Activated CD4-positive, alpha-beta memory T cell treated with anti-CD3 and anti-CD28 coated beads for 36 hours (primary cell): ENCODE measurements around the gene RPL11. TPM values are rescaled to one million over a fixed set of nuclear protein-coding genes. Genes with fewer than 3 reads are reported as not detected.
"Not testable (repeated sequence)": the region's sequence is repeated elsewhere in the genome, so short reads cannot be mapped to it uniquely, and the experiment has no call there.

ENCODE experiments used
- CTCF ChIA-PET: fragments of 350-600 bp; sonication (Branson Sonifier 250); formaldehyde crosslinking; loops from one replicate; lab custom pipeline; 2021; ENCODE audit warnings: antibody characterized with exemption, inconsistent platforms; lab: Charles Lee
- POLR2A ChIA-PET: fragments of 350-600 bp; sonication (Branson Sonifier 250); formaldehyde crosslinking; loops from one replicate; lab custom pipeline; 2021; ENCODE audit warnings: antibody characterized with exemption; lab: Charles Lee
- DNase-seq: peaks from one replicate; pipeline ENCODE4 v3.0.0-alpha.2; 2020
- H3K27ac Mint-ChIP-seq: one replicate; pipeline ENCODE4 v1.8.0; 2021; ENCODE audit warnings: mixed read lengths
- H3K27me3 Mint-ChIP-seq: one replicate; pipeline ENCODE4 v1.8.0; 2021; ENCODE audit warnings: mixed read lengths
- H3K36me3 Mint-ChIP-seq: one replicate; pipeline ENCODE4 v1.8.0; 2021; ENCODE audit warnings: mixed read lengths
- H3K4me1 Mint-ChIP-seq: one replicate; pipeline ENCODE4 v1.8.0; 2021; ENCODE audit warnings: low read depth, mixed read lengths
- H3K4me3 Mint-ChIP-seq: one replicate; pipeline ENCODE4 v1.8.0; 2021; ENCODE audit warnings: mild to moderate bottlenecking, mixed read lengths
- H3K9me3 Mint-ChIP-seq: one replicate; pipeline ENCODE4 v1.8.0; 2021; ENCODE audit warnings: mixed read lengths
- intact Hi-C: fragments of 100-400 bp; cut with micrococcal nuclease; formaldehyde crosslinking; loops from one replicate; pipeline ENCODE4 v1.15.1; 2023
- total RNA-seq, 2 experiments: library from RNA; stranded (reverse); gene quantifications; one replicate each; pipeline ENCODE4 v1.2.3, GENCODE V29; 2021

RPL11 gene
- total RNA-seq, 2 experiments from 2014 or later = 1,338 to 1,385 TPM

- Mint-ChIP-seq H3K27ac (no peak overlapping the region), H3K27me3 (no peaks in the 10 kb centered on the region), H3K4me1 (no peaks in the 10 kb centered on the region), H3K9me3 (no peaks in the 10 kb centered on the region), H3K4me3 (no peak overlapping the region), H3K36me3 (no peaks in the 10 kb centered on the region)
- intact Hi-C loops = loop anchor here (10.0 kb wide), 1 partner anchor 163 kb away; no protein-coding TSS in a partner anchor
- DNase-seq = peak; percentile 63
- ChIA-PET POLR2A (interaction anchor here (0.5 kb wide), 1 partner anchor 30 kb away, joined by 3 read pairs; no protein-coding TSS in a partner anchor), CTCF (interaction anchor here (0.6 to 4.5 kb wide), 20 partner anchors 10 to 308 kb away, joined by 3 to 21 read pairs (median 3); partner anchors contain the start of gene RPL11)
Observed at GRCh38 chr1:23657659-23658275, 33.8 kb upstream of the RPL11 start.

GRCh38 chr1:23660671-23661070, 30.9 kb upstream of the RPL11 start:
- no peaks in the 10 kb centered on the region for H3K9me3 Mint-ChIP-seq

GRCh38 chr1:23661887-23662286, 29.7 kb upstream of the RPL11 start:
- Mint-ChIP-seq H3K4me1 (peaks cover 6% of the 10 kb centered on the region), H3K4me3 (no peak overlapping the region), H3K27ac (no peak overlapping the region), H3K36me3 (no peaks in the 10 kb centered on the region), H3K27me3 (no peaks in the 10 kb centered on the region), H3K9me3 (no peaks in the 10 kb centered on the region)
- CTCF ChIA-PET = interaction anchor here (0.6 to 1.3 kb wide), 4 partner anchors 27 to 450 kb away, joined by 3 to 4 read pairs (median 3); no protein-coding TSS in a partner anchor
- POLR2A ChIA-PET = interaction anchor here (0.6 kb wide), 1 partner anchor 571 kb away, joined by 3 read pairs; no protein-coding TSS in a partner anchor
- intact Hi-C loops = no loop called here
- no peak for DNase-seq

More at GRCh38 chr1:23660671-23661070, 30.9 kb upstream of the RPL11 start:
- intact Hi-C loops = no loop called here
- H3K36me3 Mint-ChIP-seq = no peaks in the 10 kb centered on the region
- no peak for DNase-seq
- peaks cover 6% of the 10 kb centered on the region for H3K4me1 Mint-ChIP-seq
- no peak overlapping the region for H3K4me3 Mint-ChIP-seq
- H3K27me3 Mint-ChIP-seq = no peaks in the 10 kb centered on the region
- no peak overlapping the region for H3K27ac Mint-ChIP-seq
- ChIA-PET POLR2A (no interaction called here), CTCF (interaction anchor here (0.5 kb wide), 1 partner anchor 114 kb away, joined by 3 read pairs; no protein-coding TSS in a partner anchor)

DNA sequence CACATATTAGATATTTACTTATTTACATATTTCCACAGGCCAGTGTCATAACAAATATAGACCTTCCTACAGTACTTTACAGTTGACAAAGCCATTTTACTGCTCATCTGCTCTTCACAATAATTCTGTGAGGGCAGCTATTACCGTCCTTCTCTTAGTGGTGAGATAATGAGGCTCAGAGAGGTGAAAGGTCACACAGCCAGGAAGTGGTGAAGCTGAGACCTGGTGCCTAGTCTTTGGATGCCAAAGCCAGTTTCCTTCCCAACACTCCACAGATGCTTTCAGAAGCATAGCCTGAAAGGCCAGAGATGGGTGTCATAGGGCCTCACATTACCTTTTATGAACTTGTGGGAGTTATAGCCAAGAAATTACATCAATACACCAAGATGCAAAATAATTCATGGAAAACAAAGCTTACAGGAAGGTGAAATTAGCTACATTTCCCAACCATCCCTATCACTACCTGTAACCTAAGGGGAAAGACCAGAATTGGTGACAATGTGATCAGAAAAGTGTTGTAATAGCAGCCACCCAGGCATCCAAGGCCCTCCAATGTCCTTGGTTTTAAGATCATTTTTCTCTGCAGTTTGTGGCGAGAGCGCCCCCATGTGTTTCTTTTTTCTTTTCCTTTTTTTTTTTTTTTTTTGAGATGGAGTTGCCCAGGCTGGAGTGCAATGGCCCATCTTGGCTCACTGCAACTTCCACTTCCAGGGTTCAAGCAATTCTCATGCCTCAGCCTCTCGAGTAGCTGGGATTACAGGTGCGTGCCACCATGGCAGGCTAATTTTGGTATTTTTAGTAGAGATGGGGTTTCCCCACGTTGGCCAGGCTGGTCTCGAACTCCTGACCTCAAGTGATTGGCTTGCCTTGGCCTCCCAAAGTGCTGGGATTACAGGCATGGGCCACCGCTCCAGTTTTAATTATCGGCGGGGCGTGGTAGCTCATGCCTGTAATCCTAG, 26.5 kb upstream of the RPL11 start:
- Mint-ChIP-seq H3K36me3 (no peaks in the 10 kb centered on the region), H3K27me3 (no peaks in the 10 kb centered on the region), H3K4me3 (no peak overlapping the region), H3K4me1 (peaks cover 6% of the 10 kb centered on the region), H3K27ac (no peak overlapping the region), H3K9me3 (no peaks in the 10 kb centered on the region)
- intact Hi-C loops = no loop called here
- ChIA-PET POLR2A (no interaction called here), CTCF (interaction anchor here (0.7 to 2.2 kb wide), 15 partner anchors 8 to 262 kb away, joined by 3 to 10 read pairs (median 4); partner anchors contain the start of gene RPL11)
- peak; percentile 31 for DNase-seq

- ChIA-PET CTCF (interaction anchor here (1.0 to 1.2 kb wide), 2 partner anchors 10 to 24 kb away, joined by 4 to 5 read pairs; partner anchors contain the start of gene RPL11), POLR2A (interaction anchor here (0.6 kb wide), 1 partner anchor 140 kb away, joined by 3 read pairs; no protein-coding TSS in a partner anchor)
- Mint-ChIP-seq H3K36me3 (no peaks in the 10 kb centered on the region), H3K4me3 (no peak overlapping the region), H3K27me3 (no peaks in the 10 kb centered on the region), H3K27ac (no peak overlapping the region), H3K4me1 (peaks cover 6% of the 10 kb centered on the region), H3K9me3 (no peaks in the 10 kb centered on the region)
- intact Hi-C loops = no loop called here
- no peak for DNase-seq
Observed at GRCh38 chr1:23667411-23667810, 24.2 kb upstream of the RPL11 start.

- Mint-ChIP-seq H3K27me3 (no peaks in the 10 kb centered on the region), H3K9me3 (no peaks in the 10 kb centered on the region), H3K4me1 (no peaks in the 10 kb centered on the region), H3K36me3 (no peaks in the 10 kb centered on the region), H3K4me3 (no peak overlapping the region), H3K27ac (no peak overlapping the region)
- ChIA-PET CTCF (interaction anchor here (1.2 kb wide), 1 partner anchor 13 kb away, joined by 4 read pairs; no protein-coding TSS in a partner anchor), POLR2A (interaction anchor here (0.6 kb wide), 1 partner anchor 375 kb away, joined by 4 read pairs; no protein-coding TSS in a partner anchor)
- intact Hi-C loops = no loop called here
- DNase-seq = no peak
Observed at GRCh38 chr1:23670709-23671108, 20.9 kb upstream of the RPL11 start.

DNA sequence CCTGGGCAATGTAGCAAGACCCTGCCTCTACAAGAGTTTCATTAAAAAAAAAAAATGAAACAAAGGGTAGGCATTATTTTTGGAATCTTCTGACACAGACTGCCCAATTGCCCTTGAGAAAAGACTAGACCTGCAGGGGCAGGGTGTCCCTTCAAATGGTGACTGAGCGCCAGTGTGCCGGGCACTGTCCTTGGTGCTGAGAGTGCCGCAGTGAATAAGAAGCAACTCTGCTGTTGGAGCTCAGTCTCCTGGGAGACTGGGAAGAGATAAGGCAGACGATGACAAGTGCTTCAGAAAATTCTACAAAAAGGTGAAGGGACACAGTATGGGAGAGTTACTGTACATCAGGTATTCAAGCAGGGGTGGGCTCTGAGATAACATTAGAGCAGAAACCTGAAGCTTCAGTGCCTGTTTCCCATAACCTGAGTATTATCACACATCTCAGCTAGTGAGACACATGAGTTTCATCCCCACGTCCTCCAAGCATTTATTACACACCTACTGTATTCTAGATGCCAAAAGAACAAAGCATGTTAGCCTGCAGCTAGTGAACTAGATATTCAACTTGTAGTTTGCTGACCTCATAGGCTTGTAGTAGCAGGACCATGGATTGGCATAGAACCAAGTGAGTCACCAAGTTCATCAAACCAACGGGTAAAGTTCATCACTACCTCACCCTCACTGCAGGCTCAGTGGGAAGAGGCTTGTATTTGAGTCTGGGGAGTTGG, 18.4 kb upstream of the RPL11 start:
- ChIA-PET POLR2A (no interaction called here), CTCF (interaction anchor here (1.3 kb wide), 1 partner anchor 8 kb away, joined by 4 read pairs; no protein-coding TSS in a partner anchor)
- Mint-ChIP-seq H3K36me3 (no peaks in the 10 kb centered on the region), H3K9me3 (no peaks in the 10 kb centered on the region), H3K4me1 (no peaks in the 10 kb centered on the region), H3K4me3 (no peak overlapping the region), H3K27me3 (no peaks in the 10 kb centered on the region), H3K27ac (no peak overlapping the region)
- intact Hi-C loops = no loop called here
- DNase-seq = peak; percentile 48

DNA sequence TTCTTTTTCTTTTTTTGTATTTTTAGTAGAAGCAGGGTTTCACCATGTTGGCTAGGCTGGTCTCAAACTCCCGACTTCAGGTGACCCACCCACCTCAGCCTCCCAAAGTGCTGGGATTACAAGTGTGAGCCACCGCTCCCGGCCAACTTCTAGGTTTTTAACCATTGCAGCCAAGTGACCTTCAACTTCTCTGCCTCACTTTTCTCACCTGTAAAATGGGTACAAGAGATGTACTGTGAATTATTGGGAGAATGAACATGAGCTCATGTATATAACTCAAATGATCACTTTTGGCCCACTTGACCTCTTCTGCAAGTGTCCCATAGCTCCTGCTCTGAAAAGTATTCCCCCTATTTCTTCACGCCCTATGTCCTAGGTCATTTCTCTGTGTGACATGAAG, 11.8 kb upstream of the RPL11 start:
- no peak for DNase-seq
- Mint-ChIP-seq H3K27me3 (peaks cover 7% of the 10 kb centered on the region), H3K36me3 (no peaks in the 10 kb centered on the region), H3K4me1 (no peaks in the 10 kb centered on the region), H3K4me3 (no peak overlapping the region), H3K9me3 (no peaks in the 10 kb centered on the region), H3K27ac (no peak overlapping the region)
- CTCF ChIA-PET = interaction anchor here (0.7 kb wide), 1 partner anchor 183 kb away, joined by 3 read pairs; no protein-coding TSS in a partner anchor
- intact Hi-C loops = no loop called here
- POLR2A ChIA-PET = no interaction called here

GRCh38 chr1:23682946-23683345, 8.7 kb upstream of the RPL11 start:
- ChIA-PET POLR2A (no interaction called here), CTCF (interaction anchor here (1.0 to 1.9 kb wide), 4 partner anchors 9 to 48 kb away, joined by 3 to 6 read pairs (median 4); partner anchors contain the start of gene RPL11)
- no peaks in the 10 kb centered on the region for H3K36me3 Mint-ChIP-seq
- no peaks in the 10 kb centered on the region for H3K4me1 Mint-ChIP-seq
- H3K4me3 Mint-ChIP-seq = no peak overlapping the region
- intact Hi-C loops = no loop called here
- no peak for DNase-seq
- peaks cover 7% of the 10 kb centered on the region for H3K27me3 Mint-ChIP-seq
- H3K27ac Mint-ChIP-seq = no peak overlapping the region
- H3K9me3 Mint-ChIP-seq = no peaks in the 10 kb centered on the region

- Mint-ChIP-seq H3K27me3 (peaks cover 7% of the 10 kb centered on the region), H3K4me1 (no peaks in the 10 kb centered on the region), H3K36me3 (no peaks in the 10 kb centered on the region), H3K9me3 (no peaks in the 10 kb centered on the region), H3K4me3 (no peak overlapping the region), H3K27ac (no peak overlapping the region)
- no peak for DNase-seq
- POLR2A ChIA-PET = no interaction called here
- intact Hi-C loops = no loop called here
- CTCF ChIA-PET = no interaction called here
Observed at GRCh38 chr1:23684415-23684814, 7.2 kb upstream of the RPL11 start.

DNA sequence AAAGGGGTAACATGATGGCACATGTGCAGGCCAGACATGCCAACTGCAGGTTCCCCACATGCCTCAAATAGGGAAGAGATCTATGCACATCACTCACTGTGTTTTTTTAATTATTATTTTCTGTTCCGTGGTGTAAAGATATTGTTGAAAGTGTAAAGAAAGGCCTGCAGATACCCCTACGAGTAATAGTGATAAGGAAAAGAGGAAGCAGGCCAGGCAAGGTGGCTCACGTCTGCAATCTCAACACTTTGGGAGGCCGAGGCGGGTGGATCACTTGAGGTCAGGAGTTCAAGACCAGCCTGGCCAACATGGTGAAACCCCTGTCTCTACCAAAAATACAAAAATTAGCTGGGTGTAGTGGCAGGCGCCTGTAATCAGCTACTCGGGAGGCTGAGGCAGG, 6.4 kb upstream of the RPL11 start:
- intact Hi-C loops, H3K36me3 Mint-ChIP-seq, POLR2A ChIA-PET, H3K27ac Mint-ChIP-seq, CTCF ChIA-PET, H3K4me3 Mint-ChIP-seq, H3K9me3 Mint-ChIP-seq, H3K27me3 Mint-ChIP-seq, DNase-seq, H3K4me1 Mint-ChIP-seq: not testable (repeated sequence)
